GM19239 (cell line): ENCODE data around the gene ATP10A.
"Not testable (repeated sequence)": the region's sequence is repeated elsewhere in the genome, so short reads cannot be mapped to it uniquely, and the experiment has no call there.

Experiments used
- DNase-seq: peaks from one replicate; pipeline ENCODE4 v3.0.0; 2011; ENCODE audit warnings: low spot score; ENCODE audit not compliant: insufficient read length
- FAIRE-seq: peaks from 2 replicates; lab custom pipeline; 2011; peaks lifted over from hg19 to GRCh38; lab: Jason Lieb, UNC

The ATP10A gene

GRCh38 chr15:25640959-25641358, 222.2 kb downstream of the ATP10A start:
- not testable (repeated sequence) for FAIRE-seq, DNase-seq

- FAIRE-seq (no peak), DNase-seq (no peak)
Observed at GRCh38 chr15:25640381-25640780, 222.7 kb downstream of the ATP10A start.

- FAIRE-seq, DNase-seq: not testable (repeated sequence)
Observed at GRCh38 chr15:25636486-25636885, 226.6 kb downstream of the ATP10A start.

- no peak for FAIRE-seq
- no peak for DNase-seq
Observed at GRCh38 chr15:25635191-25635590, 227.9 kb downstream of the ATP10A start.

- DNase-seq (no peak), FAIRE-seq (no peak)
Observed at GRCh38 chr15:25633862-25634261, 229.3 kb downstream of the ATP10A start.

GRCh38 chr15:25631971-25632370, 231.2 kb downstream of the ATP10A start:
- FAIRE-seq (no peak), DNase-seq (no peak)
